ENCODE results near the gene HUS1.

DNA sequence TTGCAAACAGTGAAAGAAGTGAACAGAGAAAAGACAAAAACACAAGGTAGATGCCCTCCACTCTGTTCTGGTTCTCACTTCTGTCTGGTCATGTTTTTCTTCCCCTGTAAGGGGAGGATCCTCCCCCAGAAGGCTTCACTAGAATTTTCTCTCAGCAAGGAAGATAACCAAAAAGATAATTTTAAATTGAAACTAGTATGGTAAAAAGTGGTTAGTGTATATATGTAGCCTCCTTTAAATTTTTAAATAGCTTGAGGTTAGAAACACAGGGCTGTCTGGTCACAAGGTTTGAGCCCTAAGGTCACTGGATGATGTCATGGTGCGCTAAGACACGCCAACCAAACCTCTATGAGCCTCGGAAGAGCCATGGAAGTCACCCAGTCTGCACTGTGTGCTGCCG lies 25.6 kb downstream of the HUS1 start:
- TF ChIP-seq, protein P1, sequence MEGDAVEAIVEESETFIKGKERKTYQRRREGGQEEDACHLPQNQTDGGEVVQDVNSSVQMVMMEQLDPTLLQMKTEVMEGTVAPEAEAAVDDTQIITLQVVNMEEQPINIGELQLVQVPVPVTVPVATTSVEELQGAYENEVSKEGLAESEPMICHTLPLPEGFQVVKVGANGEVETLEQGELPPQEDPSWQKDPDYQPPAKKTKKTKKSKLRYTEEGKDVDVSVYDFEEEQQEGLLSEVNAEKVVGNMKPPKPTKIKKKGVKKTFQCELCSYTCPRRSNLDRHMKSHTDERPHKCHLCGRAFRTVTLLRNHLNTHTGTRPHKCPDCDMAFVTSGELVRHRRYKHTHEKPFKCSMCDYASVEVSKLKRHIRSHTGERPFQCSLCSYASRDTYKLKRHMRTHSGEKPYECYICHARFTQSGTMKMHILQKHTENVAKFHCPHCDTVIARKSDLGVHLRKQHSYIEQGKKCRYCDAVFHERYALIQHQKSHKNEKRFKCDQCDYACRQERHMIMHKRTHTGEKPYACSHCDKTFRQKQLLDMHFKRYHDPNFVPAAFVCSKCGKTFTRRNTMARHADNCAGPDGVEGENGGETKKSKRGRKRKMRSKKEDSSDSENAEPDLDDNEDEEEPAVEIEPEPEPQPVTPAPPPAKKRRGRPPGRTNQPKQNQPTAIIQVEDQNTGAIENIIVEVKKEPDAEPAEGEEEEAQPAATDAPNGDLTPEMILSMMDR (IDR thresholded peaks at IDR 0.05), result no peak
- no peak for TF ChIP-seq EP300 (IDR thresholded peaks at IDR 0.05)
